Measurements from ENCODE around the gene FN3KRP. TPM values are rescaled to one million over a fixed set of nuclear protein-coding genes. Genes with fewer than 3 reads are reported as not detected.

FN3KRP gene
- polyA plus RNA-seq, 1 of the 3 experiments (the other 2 are of a cell fraction) = 68.2 TPM

DNA sequence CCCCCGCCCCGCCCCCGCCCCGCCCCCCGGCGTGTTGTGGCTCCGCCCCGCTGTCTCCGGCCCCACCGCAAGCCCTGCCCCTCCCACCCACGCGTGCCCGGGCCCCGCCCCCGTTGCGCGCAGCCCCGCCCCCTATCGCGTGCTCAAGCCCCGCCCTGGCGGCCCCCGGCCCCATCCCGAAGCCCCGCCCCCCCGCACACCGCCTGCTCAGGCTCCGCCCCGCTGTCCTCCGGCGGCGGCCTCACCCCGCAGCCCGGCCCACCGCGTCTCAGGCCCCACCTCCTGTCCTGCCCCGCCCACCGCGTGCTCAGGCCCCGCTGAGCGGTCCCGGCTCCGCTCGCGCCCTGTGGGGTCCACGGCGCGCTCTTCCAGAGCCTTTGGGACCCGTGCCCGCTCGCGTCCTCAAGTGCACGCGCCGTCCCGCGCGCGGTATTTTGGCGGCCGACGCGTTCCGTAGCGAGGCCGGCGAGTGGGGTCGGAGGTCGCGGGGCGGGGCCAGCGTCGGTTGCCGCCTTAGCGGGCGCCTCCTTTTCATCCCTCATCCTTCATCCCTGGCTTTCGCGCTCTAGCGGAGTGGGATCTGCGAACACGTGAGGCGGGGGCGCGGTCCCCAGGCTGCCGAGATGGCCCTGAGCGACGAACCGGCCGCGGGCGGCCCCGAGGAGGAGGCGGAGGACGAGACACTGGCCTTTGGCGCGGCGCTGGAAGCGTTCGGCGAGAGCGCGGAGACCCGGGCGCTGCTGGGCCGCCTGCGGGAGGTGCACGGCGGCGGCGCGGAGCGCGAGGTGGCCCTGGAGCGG is 35.3 kb downstream of the FN3KRP start, which contains the start of gene TBCD:
Gene TBCD, plus strand, starts transcription at position 495 of the 800 bp plus-strand sequence. Its CDS starts 129 bp downstream, at position 624.
- under 1% methylated on average over 59 of the region's 114 CpGs for WGBS (ENCODE audit: low lambda C conversion rate)
- peak within 1 kb of the TSS; percentile 69 for H3K9ac ChIP-seq
- ChIA-PET POLR2A (no interaction called here), CTCF (interaction anchor here (2.2 to 4.7 kb wide), 2 partner anchors 15 to 24 kb away, joined by 7 to 22 read pairs; no protein-coding TSS in a partner anchor)
- peaks cover under 1 to 19% of the 10 kb centered on the region in 2 experiments for H3K36me3 ChIP-seq (replicated peaks in 1 of 2; ENCODE audit: control insufficient read depth in 1 of 2, insufficient read depth in 2 of 2, low read length in 1 of 2)
- H3K4me1 ChIP-seq (ENCODE audit: control insufficient read depth in 1 of 2, insufficient read depth in 2 of 2, low read depth in 1 of 2, low read length in 1 of 2) = peaks cover 6 to 14% of the 10 kb centered on the region in 2 experiments; a peak in 1 of 4 replicates
- H2AFZ ChIP-seq (ENCODE audit: low read depth) = peak within 1 kb of the TSS; percentile 90
- no peaks in the 10 kb centered on the region for H3K9me2 ChIP-seq
- H3K27ac ChIP-seq (ENCODE audit: low read depth in 2 of 2, low read length in 1 of 2) = peak within 1 kb of the TSS; percentile 75 to 89
- no peaks in the 10 kb centered on the region for H3K27me3 ChIP-seq (ENCODE audit: insufficient read depth)
- DNase-seq = peak; percentile 100
- peaks cover 9% of the 10 kb centered on the region for H3F3A ChIP-seq (replicated peaks; ENCODE audit: insufficient read depth)
- H3K4me2 ChIP-seq = peak within 1 kb of the TSS; percentile 93
- peaks cover 45% of the 10 kb centered on the region for H3K79me2 ChIP-seq (ENCODE audit: insufficient read depth)
- H3K9me3 ChIP-seq = no peaks in the 10 kb centered on the region
- peaks cover 23% of the 10 kb centered on the region for H4K20me1 ChIP-seq (ENCODE audit: insufficient read depth)
- peak within 1 kb of the TSS; percentile 78 to 98 for H3K4me3 ChIP-seq (ENCODE audit: low read depth in 2 of 2, low read length in 1 of 2)
- TF ChIP-seq, protein P1, sequence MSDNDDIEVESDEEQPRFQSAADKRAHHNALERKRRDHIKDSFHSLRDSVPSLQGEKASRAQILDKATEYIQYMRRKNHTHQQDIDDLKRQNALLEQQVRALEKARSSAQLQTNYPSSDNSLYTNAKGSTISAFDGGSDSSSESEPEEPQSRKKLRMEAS (IDR thresholded peaks at IDR 0.05; ENCODE audit: low read depth) = peak; percentile 91
- TF ChIP-seq JUND (IDR thresholded peaks at IDR 0.05) = no peak
- no peak for TF ChIP-seq GATA2 (CRISPR knock-in tag; IDR thresholded peaks at IDR 0.05)
- TF ChIP-seq CHD2 (IDR thresholded peaks at IDR 0.05; ENCODE audit: low read length, partially characterized antibody) = peak; percentile 88
- no peak for TF ChIP-seq YY1 (IDR thresholded peaks at IDR 0.05; ENCODE audit: low read depth)
- TF ChIP-seq RXRA (IDR thresholded peaks at IDR 0.05; ENCODE audit: borderline replicate concordance, low read depth) = no peak
- no peak for TF ChIP-seq FOXM1 (IDR thresholded peaks at IDR 0.05; ENCODE audit: low read depth)
- TF ChIP-seq GABPA (IDR thresholded peaks at IDR 0.05; ENCODE audit: low read depth) = no peak
- TF ChIP-seq, protein P2, sequence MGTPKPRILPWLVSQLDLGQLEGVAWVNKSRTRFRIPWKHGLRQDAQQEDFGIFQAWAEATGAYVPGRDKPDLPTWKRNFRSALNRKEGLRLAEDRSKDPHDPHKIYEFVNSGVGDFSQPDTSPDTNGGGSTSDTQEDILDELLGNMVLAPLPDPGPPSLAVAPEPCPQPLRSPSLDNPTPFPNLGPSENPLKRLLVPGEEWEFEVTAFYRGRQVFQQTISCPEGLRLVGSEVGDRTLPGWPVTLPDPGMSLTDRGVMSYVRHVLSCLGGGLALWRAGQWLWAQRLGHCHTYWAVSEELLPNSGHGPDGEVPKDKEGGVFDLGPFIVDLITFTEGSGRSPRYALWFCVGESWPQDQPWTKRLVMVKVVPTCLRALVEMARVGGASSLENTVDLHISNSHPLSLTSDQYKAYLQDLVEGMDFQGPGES (IDR thresholded peaks at IDR 0.05; ENCODE audit: low read depth, low read length) = no peak
- peak; percentile 87 for TF ChIP-seq SIN3A (IDR thresholded peaks at IDR 0.05; ENCODE audit: borderline replicate concordance, low read depth, low read length)
- no peak for TF ChIP-seq TEAD4 (IDR thresholded peaks at IDR 0.05; ENCODE audit: borderline replicate concordance, insufficient read depth)
- TF ChIP-seq EP300 (IDR thresholded peaks at IDR 0.05; ENCODE audit: borderline replicate concordance in 1 of 2, low read depth in 1 of 2, low read length in 1 of 2) = no peak
- no peak; the same call in 1 of the 2 replicates for TF ChIP-seq NFIC (IDR thresholded peaks at IDR 0.05; ENCODE audit: borderline replicate concordance)
- no peak for TF ChIP-seq TCF12 (IDR thresholded peaks at IDR 0.05)
- peak; percentile 20 for TF ChIP-seq NRF1 (IDR thresholded peaks at IDR 0.05; ENCODE audit: low read depth, low read length)
- TF ChIP-seq ELF1 (IDR thresholded peaks at IDR 0.05) = peak; percentile 66
- TF ChIP-seq, protein P3, sequence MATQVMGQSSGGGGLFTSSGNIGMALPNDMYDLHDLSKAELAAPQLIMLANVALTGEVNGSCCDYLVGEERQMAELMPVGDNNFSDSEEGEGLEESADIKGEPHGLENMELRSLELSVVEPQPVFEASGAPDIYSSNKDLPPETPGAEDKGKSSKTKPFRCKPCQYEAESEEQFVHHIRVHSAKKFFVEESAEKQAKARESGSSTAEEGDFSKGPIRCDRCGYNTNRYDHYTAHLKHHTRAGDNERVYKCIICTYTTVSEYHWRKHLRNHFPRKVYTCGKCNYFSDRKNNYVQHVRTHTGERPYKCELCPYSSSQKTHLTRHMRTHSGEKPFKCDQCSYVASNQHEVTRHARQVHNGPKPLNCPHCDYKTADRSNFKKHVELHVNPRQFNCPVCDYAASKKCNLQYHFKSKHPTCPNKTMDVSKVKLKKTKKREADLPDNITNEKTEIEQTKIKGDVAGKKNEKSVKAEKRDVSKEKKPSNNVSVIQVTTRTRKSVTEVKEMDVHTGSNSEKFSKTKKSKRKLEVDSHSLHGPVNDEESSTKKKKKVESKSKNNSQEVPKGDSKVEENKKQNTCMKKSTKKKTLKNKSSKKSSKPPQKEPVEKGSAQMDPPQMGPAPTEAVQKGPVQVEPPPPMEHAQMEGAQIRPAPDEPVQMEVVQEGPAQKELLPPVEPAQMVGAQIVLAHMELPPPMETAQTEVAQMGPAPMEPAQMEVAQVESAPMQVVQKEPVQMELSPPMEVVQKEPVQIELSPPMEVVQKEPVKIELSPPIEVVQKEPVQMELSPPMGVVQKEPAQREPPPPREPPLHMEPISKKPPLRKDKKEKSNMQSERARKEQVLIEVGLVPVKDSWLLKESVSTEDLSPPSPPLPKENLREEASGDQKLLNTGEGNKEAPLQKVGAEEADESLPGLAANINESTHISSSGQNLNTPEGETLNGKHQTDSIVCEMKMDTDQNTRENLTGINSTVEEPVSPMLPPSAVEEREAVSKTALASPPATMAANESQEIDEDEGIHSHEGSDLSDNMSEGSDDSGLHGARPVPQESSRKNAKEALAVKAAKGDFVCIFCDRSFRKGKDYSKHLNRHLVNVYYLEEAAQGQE (IDR thresholded peaks at IDR 0.05; ENCODE audit: low read depth, low read length) = peak; percentile 60; the same call in 1 of the 2 replicates
- TF ChIP-seq, protein P4, sequence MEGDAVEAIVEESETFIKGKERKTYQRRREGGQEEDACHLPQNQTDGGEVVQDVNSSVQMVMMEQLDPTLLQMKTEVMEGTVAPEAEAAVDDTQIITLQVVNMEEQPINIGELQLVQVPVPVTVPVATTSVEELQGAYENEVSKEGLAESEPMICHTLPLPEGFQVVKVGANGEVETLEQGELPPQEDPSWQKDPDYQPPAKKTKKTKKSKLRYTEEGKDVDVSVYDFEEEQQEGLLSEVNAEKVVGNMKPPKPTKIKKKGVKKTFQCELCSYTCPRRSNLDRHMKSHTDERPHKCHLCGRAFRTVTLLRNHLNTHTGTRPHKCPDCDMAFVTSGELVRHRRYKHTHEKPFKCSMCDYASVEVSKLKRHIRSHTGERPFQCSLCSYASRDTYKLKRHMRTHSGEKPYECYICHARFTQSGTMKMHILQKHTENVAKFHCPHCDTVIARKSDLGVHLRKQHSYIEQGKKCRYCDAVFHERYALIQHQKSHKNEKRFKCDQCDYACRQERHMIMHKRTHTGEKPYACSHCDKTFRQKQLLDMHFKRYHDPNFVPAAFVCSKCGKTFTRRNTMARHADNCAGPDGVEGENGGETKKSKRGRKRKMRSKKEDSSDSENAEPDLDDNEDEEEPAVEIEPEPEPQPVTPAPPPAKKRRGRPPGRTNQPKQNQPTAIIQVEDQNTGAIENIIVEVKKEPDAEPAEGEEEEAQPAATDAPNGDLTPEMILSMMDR (IDR thresholded peaks at IDR 0.05) = no peak
- TF ChIP-seq RAD21 (IDR thresholded peaks at IDR 0.05; ENCODE audit: low read length) = no peak
- no peak for TF ChIP-seq FOSL2 (IDR thresholded peaks at IDR 0.05; ENCODE audit: borderline replicate concordance, low read depth)
- no peak for TF ChIP-seq SMC3 (IDR thresholded peaks at IDR 0.05; ENCODE audit: low read depth, low read length)
- TF ChIP-seq, protein P5, sequence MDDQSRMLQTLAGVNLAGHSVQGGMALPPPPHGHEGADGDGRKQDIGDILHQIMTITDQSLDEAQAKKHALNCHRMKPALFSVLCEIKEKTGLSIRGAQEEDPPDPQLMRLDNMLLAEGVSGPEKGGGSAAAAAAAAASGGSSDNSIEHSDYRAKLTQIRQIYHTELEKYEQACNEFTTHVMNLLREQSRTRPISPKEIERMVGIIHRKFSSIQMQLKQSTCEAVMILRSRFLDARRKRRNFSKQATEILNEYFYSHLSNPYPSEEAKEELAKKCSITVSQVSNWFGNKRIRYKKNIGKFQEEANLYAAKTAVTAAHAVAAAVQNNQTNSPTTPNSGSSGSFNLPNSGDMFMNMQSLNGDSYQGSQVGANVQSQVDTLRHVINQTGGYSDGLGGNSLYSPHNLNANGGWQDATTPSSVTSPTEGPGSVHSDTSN (IDR thresholded peaks at IDR 0.05) = peak; percentile 12; the same call in 1 of the 2 replicates
- TF ChIP-seq RFX5 (IDR thresholded peaks at IDR 0.05; ENCODE audit: low read length) = 0 out of 2 replicates have a peak, but pooled peaks have one; percentile 45
- TF ChIP-seq MXI1 (IDR thresholded peaks at IDR 0.05; ENCODE audit: low read depth, low read length) = peak; percentile 99
- peak; percentile 69; the same call in 1 of the 2 replicates for TF ChIP-seq TAF1 (IDR thresholded peaks at IDR 0.05; ENCODE audit: borderline replicate concordance, low read depth, low read length)

Measured in SK-N-SH (cell line).